GM21576 (cell line): ENCODE results near the gene CDH12.

Source experiments
- ATAC-seq: cut with Tn5 transposase; IDR thresholded peaks from one replicate; pipeline ENCODE4 v1.9.1; 2021; ENCODE audit warnings: mild to moderate bottlenecking, moderate library complexity; ENCODE audit not compliant: unreplicated experiment

Gene CDH12

GRCh38 chr5:21856987-21857386, 996.2 kb downstream of the CDH12 start:
- no peak for ATAC-seq

GRCh38 chr5:21847300-21847699, 1005.8 kb downstream of the CDH12 start:
- ATAC-seq, result no peak

GRCh38 chr5:21844960-21845359, 1008.2 kb downstream of the CDH12 start:
- ATAC-seq, result no peak

- no peak for ATAC-seq
These were observed 1018.3 kb downstream of the CDH12 start for GRCh38 chr5:21834863-21835262.

- peak; percentile 89 for ATAC-seq
These were observed 1021.9 kb downstream of the CDH12 start for GRCh38 chr5:21831145-21831787.

- ATAC-seq, result no peak
These were observed 1026.3 kb downstream of the CDH12 start for GRCh38 chr5:21826884-21827283.

GRCh38 chr5:21823588-21823987, 1029.6 kb downstream of the CDH12 start:
- ATAC-seq, result no peak

GRCh38 chr5:21823076-21823574, 1030.0 kb downstream of the CDH12 start:
- no peak for ATAC-seq

GRCh38 chr5:21820527-21820926, 1032.6 kb downstream of the CDH12 start:
- no peak for ATAC-seq

- ATAC-seq, result no peak
These were observed 1034.8 kb downstream of the CDH12 start for GRCh38 chr5:21818370-21818720.

GRCh38 chr5:21817668-21818369, 1035.3 kb downstream of the CDH12 start:
- ATAC-seq, result no peak

GRCh38 chr5:21810737-21811316, 1042.3 kb downstream of the CDH12 start:
- no peak for ATAC-seq

- no peak for ATAC-seq
These were observed 1043.5 kb downstream of the CDH12 start for GRCh38 chr5:21809611-21810010.

GRCh38 chr5:21807953-21808352, 1045.2 kb downstream of the CDH12 start:
- no peak for ATAC-seq

GRCh38 chr5:21806943-21807342, 1046.2 kb downstream of the CDH12 start:
- ATAC-seq, result no peak

- ATAC-seq, result no peak
These were observed 1046.9 kb downstream of the CDH12 start for GRCh38 chr5:21806271-21806670.

- no peak for ATAC-seq
These were observed 1050.2 kb downstream of the CDH12 start for GRCh38 chr5:21802869-21803490.

- ATAC-seq, result no peak
These were observed 1051.0 kb downstream of the CDH12 start for GRCh38 chr5:21802100-21802499.

GRCh38 chr5:21792748-21793147, 1060.4 kb downstream of the CDH12 start:
- no peak for ATAC-seq

- no peak for ATAC-seq
These were observed 1061.8 kb downstream of the CDH12 start for GRCh38 chr5:21791304-21791703.

GRCh38 chr5:21784487-21784886, 1068.7 kb downstream of the CDH12 start:
- ATAC-seq, result no peak
